ENCODE data around the gene NRIP1.

Gene NRIP1

DNA sequence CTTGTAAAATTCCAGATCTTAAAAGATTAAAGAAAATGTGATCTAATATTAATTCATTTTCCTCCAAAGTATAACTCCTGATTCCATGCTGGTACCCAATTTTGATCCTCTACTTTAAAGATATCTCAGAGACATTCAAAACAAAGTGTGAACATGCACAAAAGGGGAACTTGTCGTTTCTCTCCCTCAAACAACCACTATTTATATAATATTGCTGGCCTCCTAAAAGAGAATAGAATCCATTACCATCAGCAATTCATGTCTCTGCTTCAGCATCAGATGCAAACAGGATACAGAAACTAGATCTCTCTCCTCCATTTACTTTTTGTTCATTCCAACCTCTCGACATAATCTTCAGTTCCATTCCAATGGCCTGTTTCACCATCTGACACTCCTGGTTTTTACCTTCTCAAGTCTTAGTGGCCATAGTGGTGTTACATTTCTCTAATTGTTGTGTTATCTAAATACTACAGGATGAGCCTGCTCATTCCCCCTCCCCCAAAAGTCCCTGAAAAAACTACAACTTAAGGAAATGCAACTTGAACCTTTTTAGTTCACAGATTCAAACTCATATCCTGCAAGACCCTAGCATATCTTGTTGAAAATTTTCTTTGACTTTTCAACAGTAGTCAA is 4.1 kb downstream of the NRIP1 start:
- Histone ChIP-seq H2BK5ac (ENCODE audit: low read depth, low read length, poor library complexity) (no peak overlapping the region), H3K36me3 (ENCODE audit: control insufficient read depth in 1 of 2, insufficient read depth in 2 of 2, low read length in 2 of 2) (no peaks in the 10 kb centered on the region), H3K27ac (ENCODE audit: low read depth, low read length) (no peak overlapping the region), H3K4me3 (ENCODE audit: low read depth, low read length) (no peak overlapping the region), H3K9me3 (ENCODE audit: insufficient read depth, low read depth, low read length) (no peaks in the 10 kb centered on the region), H4K8ac (ENCODE audit: low read depth, low read length) (no peak overlapping the region), H3K4me1 (ENCODE audit: control insufficient read depth in 1 of 2, insufficient read depth in 2 of 2, low read length in 2 of 2) (peaks cover 3 to 4% of the 10 kb centered on the region in 2 experiments), H4K91ac (ENCODE audit: low read depth, low read length) (no peak overlapping the region), H3K27me3 (ENCODE audit: insufficient read depth, low read length) (no peaks in the 10 kb centered on the region), H2BK12ac (ENCODE audit: low read length) (no peak overlapping the region), H3K4ac (ENCODE audit: low read depth, low read length) (peak overlapping the region; percentile 52), H3K79me1 (ENCODE audit: low read length) (peaks cover 13% of the 10 kb centered on the region), H2BK120ac (ENCODE audit: insufficient read depth, low read length, poor library complexity) (no peak overlapping the region), H3K79me2 (ENCODE audit: control insufficient read depth, insufficient read depth, low read length, poor library complexity) (peaks cover 16% of the 10 kb centered on the region), H3K23ac (ENCODE audit: low read length) (no peak overlapping the region), H4K12ac (ENCODE audit: low read depth, low read length) (no peak overlapping the region), H3K18ac (ENCODE audit: low read length) (no peak overlapping the region), H3K4me2 (ENCODE audit: low read length) (no peak overlapping the region), H3K9ac (ENCODE audit: low read length) (no peak overlapping the region), H2AFZ (ENCODE audit: insufficient read depth, low read length, poor library complexity) (no peak overlapping the region), H3K14ac (ENCODE audit: low read length) (no peak overlapping the region), H2AK5ac (ENCODE audit: low read length) (no peak overlapping the region)
- no CpG with 5 or more reads among the region's 2 CpGs for WGBS (ENCODE audit: extremely low coverage, insufficient coverage, insufficient read length)
- DNase-seq: peak; percentile 61 to 84

GRCh38 chr21:15059397-15059796 is 5.4 kb downstream of the NRIP1 start:
- no peak overlapping the region for H3K14ac ChIP-seq (ENCODE audit: low read length)

GRCh38 chr21:15058854-15059263 is 5.9 kb downstream of the NRIP1 start:
- no peak overlapping the region for H3K9ac ChIP-seq (ENCODE audit: low read length)
- H4K12ac ChIP-seq (ENCODE audit: low read depth, low read length): no peak overlapping the region
- H2BK12ac ChIP-seq (ENCODE audit: low read length): no peak overlapping the region

More at GRCh38 chr21:15059397-15059796, 5.4 kb downstream of the NRIP1 start:
- Histone ChIP-seq H3K4me2 (ENCODE audit: low read length) (no peak overlapping the region), H4K8ac (ENCODE audit: low read depth, low read length) (no peak overlapping the region), H3K9ac (ENCODE audit: low read length) (no peak overlapping the region), H2AFZ (ENCODE audit: insufficient read depth, low read length, poor library complexity) (no peak overlapping the region), H4K12ac (ENCODE audit: low read depth, low read length) (no peak overlapping the region), H3K27me3 (ENCODE audit: insufficient read depth, low read length) (no peaks in the 10 kb centered on the region), H3K27ac (ENCODE audit: low read depth, low read length) (no peak overlapping the region), H3K9me3 (ENCODE audit: insufficient read depth, low read depth, low read length) (no peaks in the 10 kb centered on the region), H2BK120ac (ENCODE audit: insufficient read depth, low read length, poor library complexity) (no peak overlapping the region), H2AK5ac (ENCODE audit: low read length) (no peak overlapping the region), H3K79me1 (ENCODE audit: low read length) (peaks cover 7% of the 10 kb centered on the region), H4K91ac (ENCODE audit: low read depth, low read length) (no peak overlapping the region), H3K79me2 (ENCODE audit: control insufficient read depth, insufficient read depth, low read length, poor library complexity) (peaks cover 14% of the 10 kb centered on the region), H2BK5ac (ENCODE audit: low read depth, low read length, poor library complexity) (no peak overlapping the region), H3K4me1 (ENCODE audit: control insufficient read depth in 1 of 2, insufficient read depth in 2 of 2, low read length in 2 of 2) (peaks cover 3 to 4% of the 10 kb centered on the region in 2 experiments), H3K23ac (ENCODE audit: low read length) (no peak overlapping the region), H3K4me3 (ENCODE audit: low read depth, low read length) (no peak overlapping the region), H2BK12ac (ENCODE audit: low read length) (no peak overlapping the region), H3K18ac (ENCODE audit: low read length) (no peak overlapping the region), H3K4ac (ENCODE audit: low read depth, low read length) (no peak overlapping the region), H3K36me3 (ENCODE audit: control insufficient read depth in 1 of 2, insufficient read depth in 2 of 2, low read length in 2 of 2) (no peaks in the 10 kb centered on the region)
- DNase-seq: no peak

GRCh38 chr21:15057285-15057684 is 7.5 kb downstream of the NRIP1 start:
- H3K4ac ChIP-seq (ENCODE audit: low read depth, low read length): peak overlapping the region; percentile 98
- no peak overlapping the region for H3K4me3 ChIP-seq (ENCODE audit: low read depth, low read length)
- DNase-seq: peak; percentile 58 to 69
- H3K27me3 ChIP-seq (ENCODE audit: insufficient read depth, low read length): no peaks in the 10 kb centered on the region
- H3K79me2 ChIP-seq (ENCODE audit: control insufficient read depth, insufficient read depth, low read length, poor library complexity): peaks cover 7% of the 10 kb centered on the region
- no peak overlapping the region for H4K91ac ChIP-seq (ENCODE audit: low read depth, low read length)
- no peaks in the 10 kb centered on the region for H3K9me3 ChIP-seq (ENCODE audit: insufficient read depth, low read depth, low read length)
- no peak overlapping the region for H4K12ac ChIP-seq (ENCODE audit: low read depth, low read length)
- H3K27ac ChIP-seq (ENCODE audit: low read depth, low read length): no peak overlapping the region
- H3K4me1 ChIP-seq (ENCODE audit: control insufficient read depth in 1 of 2, insufficient read depth in 2 of 2, low read length in 2 of 2): peaks cover 3 to 4% of the 10 kb centered on the region in 2 experiments
- H2BK120ac ChIP-seq (ENCODE audit: insufficient read depth, low read length, poor library complexity): no peak overlapping the region
- no peak overlapping the region for H2AFZ ChIP-seq (ENCODE audit: insufficient read depth, low read length, poor library complexity)
- no peak overlapping the region for H2AK5ac ChIP-seq (ENCODE audit: low read length)
- H2BK5ac ChIP-seq (ENCODE audit: low read depth, low read length, poor library complexity): no peak overlapping the region
- H3K36me3 ChIP-seq (ENCODE audit: control insufficient read depth in 1 of 2, insufficient read depth in 2 of 2, low read length in 2 of 2): no peaks in the 10 kb centered on the region
- H3K23ac ChIP-seq (ENCODE audit: low read length): no peak overlapping the region
- no CpG with 5 or more reads among the region's 6 CpGs for WGBS (ENCODE audit: extremely low coverage, insufficient coverage, insufficient read length)
- no peak overlapping the region for H3K9ac ChIP-seq (ENCODE audit: low read length)
- no peak overlapping the region for H3K14ac ChIP-seq (ENCODE audit: low read length)
- no peak overlapping the region for H3K4me2 ChIP-seq (ENCODE audit: low read length)
- no peak overlapping the region for H4K8ac ChIP-seq (ENCODE audit: low read depth, low read length)
- no peak overlapping the region for H2BK12ac ChIP-seq (ENCODE audit: low read length)
- no peaks in the 10 kb centered on the region for H3K79me1 ChIP-seq (ENCODE audit: low read length)
- no peak overlapping the region for H3K18ac ChIP-seq (ENCODE audit: low read length)

More at GRCh38 chr21:15058854-15059263, 5.9 kb downstream of the NRIP1 start:
- peaks cover 3 to 4% of the 10 kb centered on the region in 2 experiments for H3K4me1 ChIP-seq (ENCODE audit: control insufficient read depth in 1 of 2, insufficient read depth in 2 of 2, low read length in 2 of 2)
- peaks cover 2% of the 10 kb centered on the region for H3K79me1 ChIP-seq (ENCODE audit: low read length)
- peaks cover 9% of the 10 kb centered on the region for H3K79me2 ChIP-seq (ENCODE audit: control insufficient read depth, insufficient read depth, low read length, poor library complexity)
- H4K91ac ChIP-seq (ENCODE audit: low read depth, low read length): no peak overlapping the region
- H3K4me3 ChIP-seq (ENCODE audit: low read depth, low read length): no peak overlapping the region
- no peak overlapping the region for H2BK5ac ChIP-seq (ENCODE audit: low read depth, low read length, poor library complexity)
- no peak overlapping the region for H3K4me2 ChIP-seq (ENCODE audit: low read length)
- H2BK120ac ChIP-seq (ENCODE audit: insufficient read depth, low read length, poor library complexity): no peak overlapping the region
- H3K14ac ChIP-seq (ENCODE audit: low read length): no peak overlapping the region
- no peak overlapping the region for H2AK5ac ChIP-seq (ENCODE audit: low read length)
- no peaks in the 10 kb centered on the region for H3K36me3 ChIP-seq (ENCODE audit: control insufficient read depth in 1 of 2, insufficient read depth in 2 of 2, low read length in 2 of 2)
- DNase-seq: peak in 1 of 2 donors; percentile 44
- H3K27me3 ChIP-seq (ENCODE audit: insufficient read depth, low read length): no peaks in the 10 kb centered on the region
- H3K23ac ChIP-seq (ENCODE audit: low read length): no peak overlapping the region
- no peak overlapping the region for H3K18ac ChIP-seq (ENCODE audit: low read length)
- no peak overlapping the region for H2AFZ ChIP-seq (ENCODE audit: insufficient read depth, low read length, poor library complexity)
- no peak overlapping the region for H4K8ac ChIP-seq (ENCODE audit: low read depth, low read length)
- WGBS (ENCODE audit: extremely low coverage, insufficient coverage, insufficient read length): no CpG with 5 or more reads among the region's 2 CpGs
- peak overlapping the region; percentile 86 for H3K4ac ChIP-seq (ENCODE audit: low read depth, low read length)
- H3K27ac ChIP-seq (ENCODE audit: low read depth, low read length): no peak overlapping the region
- H3K9me3 ChIP-seq (ENCODE audit: insufficient read depth, low read depth, low read length): no peaks in the 10 kb centered on the region

Measured in trophoblast cell (in vitro differentiated cells and primary cell).